SK-N-SH (cell line): ENCODE results near the gene C11orf52. TPM values are rescaled to one million over a fixed set of nuclear protein-coding genes. Genes with fewer than 3 reads are reported as not detected.

ENCODE experiments used
- polyA plus RNA-seq, 3 experiments: library from polyadenylated mRNA; depleted of rRNA; stranded (reverse); fragments of >200 nt; gene quantifications; 2 replicates each; pipeline ENCODE4 v1.2.3, GENCODE V29; 2012
- small RNA-seq, 7 experiments: library from RNA; depleted of rRNA; stranded (forward); fragments of <200 nt; gene quantifications; one replicate each; pipeline ENCODE3, GENCODE V24; 2012

The C11orf52 gene
- polyA plus RNA-seq, 1 of the 3 experiments (the other 2 are of a cell fraction), result not detected

Small RNA genes within 50 kb of the gene (small RNA-seq; reads per million reads assigned to genes)
- gene C11orf52 (0 reads per million in 7 experiments), gene RNA5SP351 (0 to 2.3 (median 0) reads per million in 7 experiments), gene RPL37AP8 (0 to 0.77 (median 0) reads per million in 7 experiments)

Other genes with a start within 250 kb of the C11orf52 start
- 25.9 and 32.3 TPM in 2 replicates for gene PPP2R1B, start 152.5 kb upstream of the C11orf52 start, polyA plus RNA-seq (2012; rRNA removed)
- gene ALG9, start 47.3 kb upstream of the C11orf52 start, polyA plus RNA-seq (2012; rRNA removed), result 17.9 and 23.4 TPM in 2 replicates
- 2.8 and 3.2 TPM in 2 replicates for gene FDXACB1, start 39.7 kb upstream of the C11orf52 start, polyA plus RNA-seq (2012; rRNA removed)
- 36.7 and 61.2 TPM in 2 replicates for gene CFAP68, start 39.4 kb upstream of the C11orf52 start, polyA plus RNA-seq (2012; rRNA removed)
- 0.92 and 1.5 TPM in 2 replicates for gene CRYAB, start 7.1 kb upstream of the C11orf52 start, polyA plus RNA-seq (2012; rRNA removed)
- not detected in 2 replicates for gene HSPB2, start 6.2 kb upstream of the C11orf52 start, polyA plus RNA-seq (2012; rRNA removed)
- 5.3 and 6.8 TPM in 2 replicates for gene DIXDC1, start 18.4 kb downstream of the C11orf52 start, polyA plus RNA-seq (2012; rRNA removed)
- gene DLAT, start 106.5 kb downstream of the C11orf52 start, polyA plus RNA-seq (2012; rRNA removed), result 14.4 and 17.8 TPM in 2 replicates
- 0.97 and 2.0 TPM in 2 replicates for gene PIH1D2, start 155.1 kb downstream of the C11orf52 start, polyA plus RNA-seq (2012; rRNA removed)
- 9.2 and 13.1 TPM in 2 replicates for gene NKAPD1, start 155.4 kb downstream of the C11orf52 start, polyA plus RNA-seq (2012; rRNA removed)
- 156 and 188 TPM in 2 replicates for gene TIMM8B, start 167.8 kb downstream of the C11orf52 start, polyA plus RNA-seq (2012; rRNA removed)
- gene SDHD, start 168.0 kb downstream of the C11orf52 start, polyA plus RNA-seq (2012; rRNA removed), result 169 and 192 TPM in 2 replicates
- gene IL18, start 245.2 kb downstream of the C11orf52 start, polyA plus RNA-seq (2012; rRNA removed), result 0.28 TPM in 1 of 2 replicates, not detected in the other
- 0.15 TPM in 1 of 2 replicates, not detected in the other for gene TEX12, start 248.5 kb downstream of the C11orf52 start, polyA plus RNA-seq (2012; rRNA removed)